ENCODE results near the gene ENPP5. TPM values are rescaled to one million over a fixed set of nuclear protein-coding genes. Genes with fewer than 3 reads are reported as not detected.

The ENPP5 gene
- total and polyA plus RNA-seq, 2 of the 13 experiments (the other 11 are each of a cell fraction or from before 2014, with no cell fraction given): not detected

DNA sequence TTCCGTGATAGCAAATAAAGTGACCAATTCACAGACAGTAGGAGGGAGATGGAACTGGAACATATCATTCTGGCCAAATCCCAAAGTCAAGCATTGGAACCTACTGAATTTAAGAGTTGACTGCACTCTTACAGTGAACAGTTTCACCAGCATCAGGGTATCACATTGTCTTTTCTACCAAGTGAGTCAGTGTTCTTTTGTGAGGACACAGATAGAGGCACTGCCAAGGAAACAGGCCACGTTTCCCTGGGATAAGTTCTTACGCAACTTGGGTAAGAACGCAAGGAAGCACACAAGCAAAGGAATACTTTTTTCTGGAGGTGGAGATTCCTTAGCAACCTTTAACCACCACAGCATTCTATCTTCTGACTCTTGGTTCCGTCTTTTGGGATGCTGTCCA is 28.6 kb upstream of the ENPP5 start:
- CTCF ChIA-PET (ENCODE audit: low intra/inter-chr PET ratio, low total read pairs): no interaction called here
- DNase-seq (ENCODE audit: low spot score) (no peak), ATAC-seq (no peak), FAIRE-seq (no peak)
- Histone ChIP-seq H3K36me3 (replicated peaks in 1 of 2; ENCODE audit: control insufficient read depth in 1 of 2, insufficient read depth in 2 of 2, low read length in 2 of 2) (no peaks in the 10 kb centered on the region), H3K27me3 (ENCODE audit: control insufficient read depth in 1 of 2, insufficient read depth in 2 of 2, low read length in 2 of 2) (no peaks in the 10 kb centered on the region), H2AFZ (ENCODE audit: low read length) (no peak overlapping the region), H3K9ac (ENCODE audit: insufficient read depth, low read depth, low read length) (no peak overlapping the region), H3K79me2 (ENCODE audit: insufficient read depth, low read length) (no peaks in the 10 kb centered on the region), H3K4me2 (ENCODE audit: low read depth, low read length) (no peak overlapping the region), H3K27ac (ENCODE audit: extremely low read length, insufficient read depth, low read length) (no peak overlapping the region), H3K4me3 (replicated peaks in 1 of 3; ENCODE audit: insufficient read depth in 1 of 3, low read depth in 2 of 3, low read length in 3 of 3) (no peak overlapping the region), H3K4me1 (ENCODE audit: insufficient read depth, low read length) (no peaks in the 10 kb centered on the region), H4K20me1 (ENCODE audit: insufficient read depth, low read length) (no peaks in the 10 kb centered on the region), H3K9me3 (ENCODE audit: low read length) (no peaks in the 10 kb centered on the region)
- POLR2A ChIA-PET: no interaction called here
- intact Hi-C loops (cut with micrococcal nuclease; ENCODE audit: unreplicated experiment) (no loop called here), in situ Hi-C loops (cut with HindIII; ENCODE audit: extremely low pct_ligation_motif_present, low pct_unique_long_range_greater_than_20kb) (no loop called here)
- TF ChIP-seq CEBPB (IDR thresholded peaks at IDR 0.05; ENCODE audit: borderline replicate concordance, low read depth, low read length): peak; percentile 75
- TF ChIP-seq ZNF747 (CRISPR knock-in tag; IDR thresholded peaks at IDR 0.05; ENCODE audit: borderline replicate concordance): no peak
- no TSS peak for BruUV-seq (replicated peaks)
- 38% methylated on average over 5 of the region's 5 CpGs for WGBS (ENCODE audit: low lambda C conversion rate)

DNA sequence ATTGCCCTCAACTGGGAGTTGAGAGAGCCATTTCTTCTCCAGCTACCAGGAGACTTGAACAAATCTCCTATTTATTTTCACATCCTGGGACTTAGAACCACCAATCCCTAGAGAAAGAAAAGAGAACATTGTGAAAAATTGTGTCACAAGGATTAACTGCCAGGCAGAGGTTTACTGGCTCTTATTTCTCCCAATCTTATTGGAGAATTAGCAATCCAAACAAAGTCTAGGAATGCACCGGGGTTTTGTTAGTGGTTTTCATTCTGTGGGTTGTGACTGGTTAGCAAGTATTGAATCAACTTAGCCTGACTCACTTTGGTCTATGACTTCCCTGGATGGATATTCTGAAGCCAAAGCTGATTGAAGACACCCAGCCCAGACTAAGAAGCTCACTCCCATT is 21.2 kb upstream of the ENPP5 start:
- Histone ChIP-seq H3K4me1 (ENCODE audit: insufficient read depth, low read length) (no peaks in the 10 kb centered on the region), H3K36me3 (replicated peaks in 1 of 2; ENCODE audit: control insufficient read depth in 1 of 2, insufficient read depth in 2 of 2, low read length in 2 of 2) (no peaks in the 10 kb centered on the region), H3K79me2 (ENCODE audit: insufficient read depth, low read length) (no peaks in the 10 kb centered on the region), H3K9me3 (ENCODE audit: low read length) (no peaks in the 10 kb centered on the region), H3K4me2 (ENCODE audit: low read depth, low read length) (no peak overlapping the region), H3K9ac (ENCODE audit: insufficient read depth, low read depth, low read length) (no peak overlapping the region), H3K4me3 (replicated peaks in 1 of 3; ENCODE audit: insufficient read depth in 1 of 3, low read depth in 2 of 3, low read length in 3 of 3) (no peak overlapping the region), H4K20me1 (ENCODE audit: insufficient read depth, low read length) (no peaks in the 10 kb centered on the region), H2AFZ (ENCODE audit: low read length) (no peak overlapping the region), H3K27ac (ENCODE audit: extremely low read length, insufficient read depth, low read length) (no peak overlapping the region), H3K27me3 (ENCODE audit: control insufficient read depth in 1 of 2, insufficient read depth in 2 of 2, low read length in 2 of 2) (peaks cover 1 to 9% of the 10 kb centered on the region in 2 experiments; a peak in 2 of 5 replicates)
- WGBS (ENCODE audit: low lambda C conversion rate): 0% methylated on average over 1 of the region's 1 CpG
- ATAC-seq (no peak), FAIRE-seq (no peak), DNase-seq (ENCODE audit: low spot score) (no peak)
- BruUV-seq (replicated peaks): no TSS peak
- TF ChIP-seq ZNF230 (CRISPR knock-in tag; IDR thresholded peaks at IDR 0.05): no peak
- TF ChIP-seq, protein P1, sequence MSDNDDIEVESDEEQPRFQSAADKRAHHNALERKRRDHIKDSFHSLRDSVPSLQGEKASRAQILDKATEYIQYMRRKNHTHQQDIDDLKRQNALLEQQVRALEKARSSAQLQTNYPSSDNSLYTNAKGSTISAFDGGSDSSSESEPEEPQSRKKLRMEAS (IDR thresholded peaks at IDR 0.05): no peak
- no peak for TF ChIP-seq ZNF737 (CRISPR knock-in tag; IDR thresholded peaks at IDR 0.05; ENCODE audit: borderline replicate concordance)
- no peak for TF ChIP-seq MAFK (conservative IDR thresholded peaks at IDR 0.05 in 1 of 2, IDR thresholded peaks at IDR 0.05 in 1 of 2; ENCODE audit: low read length in 2 of 2)
- TF ChIP-seq ZNF282 (IDR thresholded peaks at IDR 0.05; ENCODE audit: partially characterized antibody): no peak
- TF ChIP-seq, protein P2, sequence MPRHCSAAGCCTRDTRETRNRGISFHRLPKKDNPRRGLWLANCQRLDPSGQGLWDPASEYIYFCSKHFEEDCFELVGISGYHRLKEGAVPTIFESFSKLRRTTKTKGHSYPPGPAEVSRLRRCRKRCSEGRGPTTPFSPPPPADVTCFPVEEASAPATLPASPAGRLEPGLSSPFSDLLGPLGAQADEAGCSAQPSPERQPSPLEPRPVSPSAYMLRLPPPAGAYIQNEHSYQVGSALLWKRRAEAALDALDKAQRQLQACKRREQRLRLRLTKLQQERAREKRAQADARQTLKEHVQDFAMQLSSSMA (CRISPR knock-in tag; IDR thresholded peaks at IDR 0.05): no peak
- no peak for TF ChIP-seq MTF1 (CRISPR knock-in tag; IDR thresholded peaks at IDR 0.05)
- TF ChIP-seq ZFYVE20 (CRISPR knock-in tag; IDR thresholded peaks at IDR 0.05; ENCODE audit: borderline replicate concordance, low read depth): no peak
- ChIA-PET POLR2A (no interaction called here), CTCF (ENCODE audit: low intra/inter-chr PET ratio, low total read pairs) (no interaction called here)
- intact Hi-C loops (cut with micrococcal nuclease; ENCODE audit: unreplicated experiment) (no loop called here), in situ Hi-C loops (cut with HindIII; ENCODE audit: extremely low pct_ligation_motif_present, low pct_unique_long_range_greater_than_20kb) (no loop called here)
